Esophagus muscularis mucosa (tissue), 4 donors: ENCODE data around the gene UGT3A2. TPM values are rescaled to one million over a fixed set of nuclear protein-coding genes. Genes with fewer than 3 reads are reported as not detected.
"Not testable (repeated sequence)": the region's sequence is repeated elsewhere in the genome, so short reads cannot be mapped to it uniquely, and the experiment has no call there.

ENCODE experiments used
- DNase-seq: peaks from one replicate; pipeline ENCODE4 v3.0.0-alpha.2; 2017; ENCODE audit errors: extremely low spot score
- H3K27ac ChIP-seq, 4 donors: fragments of 200-600 bp; sonication (generic); replicated peaks in 1 of 4; 1 replicate in 3 of 4; 2 replicates in 1 of 4; pipeline ENCODE4 v1.5.1; 2016 to 2019; ENCODE audit warnings: mild to moderate bottlenecking in 1 of 4
- H3K27me3 ChIP-seq, 4 donors: fragments of 200-600 bp; sonication (generic); one replicate each; pipeline versions ENCODE4 v1.5.1 to v1.6.0; 2016 to 2019
- H3K36me3 ChIP-seq, 4 donors: fragments of 200-600 bp; sonication (generic); one replicate each; pipeline ENCODE4 v1.5.1; 2016 to 2019
- H3K4me1 ChIP-seq, 4 donors: fragments of 200-600 bp; sonication (generic); one replicate each; pipeline ENCODE4 v1.5.1; 2016 to 2019
- H3K4me3 ChIP-seq, 4 donors: fragments of 200-600 bp; sonication (generic); 1 replicate in 2 of 4; 2 replicates in 2 of 4; pipeline ENCODE4 v1.5.1; 2016 to 2019; ENCODE audit warnings: mild to moderate bottlenecking in 4 of 4, moderate library complexity in 1 of 4
- H3K9me3 ChIP-seq, 4 donors: fragments of 200-600 bp; sonication (generic); 1 replicate in 3 of 4; 2 replicates in 1 of 4; pipeline ENCODE4 v1.5.1; 2016 to 2019
- EP300 ChIP-seq: sonication (generic); formaldehyde crosslinking; IDR thresholded peaks from one replicate; pipeline ENCODE4 v1.6.1; 2017; ENCODE audit warnings: antibody characterized with exemption
- POLR2A ChIP-seq: fragments of 450-650 bp; IDR thresholded peaks from one replicate; pipeline ENCODE4 v1.6.1; 2017; ENCODE audit warnings: antibody characterized with exemption, moderate library complexity, mild to moderate bottlenecking, low read depth
- POLR2AphosphoS5 ChIP-seq, 2 donors: sonication (generic); formaldehyde crosslinking; IDR thresholded peaks; one replicate each; pipeline ENCODE4 v1.6.1; 2017; ENCODE audit warnings: antibody characterized with exemption in 2 of 2
- WGBS: methylation state at CpG from one replicate; pipeline ENCODE4 v1.1.5; 2018; 5-methylcytosine and 5-hydroxymethylcytosine counted together
- intact Hi-C: fragments of 100-400 bp; cut with DNase I; formaldehyde crosslinking; loops from one replicate; pipeline ENCODE4 v1.15.1; 2023
- total RNA-seq, 4 donors: library from RNA; depleted of rRNA; stranded (reverse); fragments of >200 nt; gene quantifications; one replicate each; pipeline versions ENCODE4 v1.1.0 to v1.2.1, GENCODE V29; 2016
- TF ChIP-seq, protein P1 (sequence below), 3 experiments: fragments of 200-600 bp in 2 of 3; fragments of 450-650 bp in 1 of 3; sonication (generic) in 2 of 3; IDR thresholded peaks; one replicate each; pipeline ENCODE4 v1.5.1; 2017 to 2019; ENCODE audit warnings: antibody characterized with exemption in 3 of 3, mild to moderate bottlenecking in 2 of 3, moderate library complexity in 1 of 3

UGT3A2 gene
- total RNA-seq, 4 donors from 2014 or later, result not detected

DNA sequence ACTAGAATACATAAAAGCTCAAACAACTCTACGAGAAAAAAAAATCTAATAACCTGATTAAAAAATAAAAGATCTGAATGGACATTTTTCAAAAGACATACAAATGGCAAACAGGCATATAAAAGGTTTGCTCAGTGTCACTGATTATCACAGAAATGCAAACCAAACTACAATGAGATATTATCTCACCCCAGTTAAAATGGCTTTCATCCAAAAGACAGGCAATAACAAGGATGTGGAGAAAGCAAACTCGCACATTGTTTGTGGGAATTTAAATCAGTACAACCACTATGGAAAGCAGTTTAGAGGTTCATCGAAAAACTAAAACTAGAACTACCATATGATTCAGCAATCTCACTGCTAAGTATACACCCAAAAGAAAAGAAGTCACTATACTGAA, 20.8 kb downstream of the UGT3A2 start:
- Histone ChIP-seq H3K9me3 (no peaks in the 10 kb centered on the region), H3K36me3 (no peaks in the 10 kb centered on the region), H3K4me3 (no peak overlapping the region), H3K4me1 (no peaks in the 10 kb centered on the region), H3K27me3 (no peaks in the 10 kb centered on the region), H3K27ac (no peak overlapping the region)
- 71% methylated on average over 3 of the region's 3 CpGs for WGBS
- TF ChIP-seq POLR2AphosphoS5 (IDR thresholded peaks at IDR 0.05) (no peak), EP300 (no peak)
- TF ChIP-seq, protein P1, sequence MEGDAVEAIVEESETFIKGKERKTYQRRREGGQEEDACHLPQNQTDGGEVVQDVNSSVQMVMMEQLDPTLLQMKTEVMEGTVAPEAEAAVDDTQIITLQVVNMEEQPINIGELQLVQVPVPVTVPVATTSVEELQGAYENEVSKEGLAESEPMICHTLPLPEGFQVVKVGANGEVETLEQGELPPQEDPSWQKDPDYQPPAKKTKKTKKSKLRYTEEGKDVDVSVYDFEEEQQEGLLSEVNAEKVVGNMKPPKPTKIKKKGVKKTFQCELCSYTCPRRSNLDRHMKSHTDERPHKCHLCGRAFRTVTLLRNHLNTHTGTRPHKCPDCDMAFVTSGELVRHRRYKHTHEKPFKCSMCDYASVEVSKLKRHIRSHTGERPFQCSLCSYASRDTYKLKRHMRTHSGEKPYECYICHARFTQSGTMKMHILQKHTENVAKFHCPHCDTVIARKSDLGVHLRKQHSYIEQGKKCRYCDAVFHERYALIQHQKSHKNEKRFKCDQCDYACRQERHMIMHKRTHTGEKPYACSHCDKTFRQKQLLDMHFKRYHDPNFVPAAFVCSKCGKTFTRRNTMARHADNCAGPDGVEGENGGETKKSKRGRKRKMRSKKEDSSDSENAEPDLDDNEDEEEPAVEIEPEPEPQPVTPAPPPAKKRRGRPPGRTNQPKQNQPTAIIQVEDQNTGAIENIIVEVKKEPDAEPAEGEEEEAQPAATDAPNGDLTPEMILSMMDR (IDR thresholded peaks at IDR 0.05), result no peak
- intact Hi-C loops, result no loop called here
- DNase-seq, result no peak

DNA sequence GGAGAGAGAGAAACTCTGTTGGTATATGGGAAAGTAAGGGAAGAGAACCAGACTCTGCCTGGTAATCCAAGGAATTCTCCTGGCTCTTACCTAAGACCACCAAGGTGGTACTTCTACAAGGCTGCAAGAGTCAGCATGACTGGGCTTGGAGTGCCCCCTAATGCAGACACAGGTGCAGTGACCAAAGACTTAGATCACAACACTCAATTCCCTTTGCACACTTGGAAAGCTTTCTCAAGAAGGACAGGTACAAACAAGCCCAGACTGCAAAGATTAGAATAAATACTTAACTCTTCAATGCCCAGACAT, 25.2 kb downstream of the UGT3A2 start:
- Histone ChIP-seq H3K36me3 (no peaks in the 10 kb centered on the region), H3K4me3 (no peak overlapping the region), H3K27me3 (no peaks in the 10 kb centered on the region), H3K4me1 (no peaks in the 10 kb centered on the region), H3K27ac (no peak overlapping the region), H3K9me3 (no peaks in the 10 kb centered on the region)
- peak; percentile 42 for DNase-seq
- intact Hi-C loops, result no loop called here
- no peak for TF ChIP-seq EP300
- TF ChIP-seq, protein P1 (IDR thresholded peaks at IDR 0.05), result no peak
- no peak for TF ChIP-seq POLR2A
- TF ChIP-seq POLR2AphosphoS5 (IDR thresholded peaks at IDR 0.05), result no peak

DNA sequence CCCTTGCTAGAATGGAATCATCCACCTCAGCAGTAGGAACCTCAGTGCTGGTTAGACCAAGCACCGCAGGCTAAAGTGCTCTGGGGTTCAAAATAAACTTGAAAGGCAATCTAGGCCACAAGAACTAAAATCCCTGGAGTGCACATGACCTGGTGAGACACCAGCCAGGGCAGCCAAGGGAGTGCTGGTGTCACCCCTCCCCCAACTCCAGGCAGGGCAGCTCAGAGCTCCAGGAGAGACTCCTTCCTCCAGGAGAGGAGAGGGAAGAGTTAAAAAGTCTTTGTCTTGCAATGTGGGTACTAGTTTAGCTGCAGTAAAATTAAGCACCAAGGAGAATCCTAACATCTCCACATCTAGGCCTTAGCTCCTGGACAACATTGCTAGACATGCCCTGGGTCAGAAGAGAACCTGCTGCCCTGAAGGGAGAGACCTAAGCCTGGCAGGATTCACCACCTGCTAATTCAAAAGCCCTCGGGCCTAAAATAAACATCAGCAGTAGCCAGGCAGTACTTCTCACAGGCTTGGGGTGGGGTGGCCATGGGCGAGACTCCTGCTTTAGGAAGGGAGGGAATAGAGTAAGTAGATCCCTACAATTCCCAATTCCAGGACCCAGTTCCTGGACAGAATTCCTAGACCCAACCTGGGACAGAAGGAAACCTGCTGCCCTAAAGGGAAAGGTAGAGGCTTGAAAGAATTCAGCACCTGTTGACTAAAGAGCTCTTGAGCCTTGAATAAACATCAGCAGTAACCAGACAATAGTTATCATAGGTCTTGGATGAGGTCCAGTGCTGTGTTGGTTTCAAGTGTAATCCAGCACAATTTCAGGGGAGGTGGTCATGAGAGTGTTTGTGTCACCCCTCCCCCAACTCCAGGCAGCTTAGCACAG, 25.8 kb downstream of the UGT3A2 start:
- H3K9me3 ChIP-seq, result no peaks in the 10 kb centered on the region
- 72% methylated on average over 2 of the region's 3 CpGs for WGBS
- intact Hi-C loops, result no loop called here

DNA sequence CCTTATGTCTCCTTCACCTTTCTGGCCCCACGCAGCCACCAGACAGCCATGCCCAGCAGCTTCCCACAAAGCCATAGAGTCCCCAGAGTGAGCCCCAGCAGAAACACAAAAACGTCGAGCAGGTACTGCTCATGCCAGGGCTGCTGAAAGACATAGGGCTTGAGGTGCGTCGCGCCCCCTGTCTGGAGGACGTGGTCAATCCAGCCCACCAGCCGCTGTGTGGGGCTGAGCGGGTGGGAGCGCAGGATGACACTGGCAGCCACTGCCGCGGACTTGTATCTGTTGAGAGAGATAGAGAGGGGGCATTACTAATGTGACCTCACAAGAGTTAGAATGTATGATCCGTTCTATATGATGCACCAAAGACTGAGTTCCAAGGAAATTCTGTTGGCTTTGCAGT, 31.0 kb downstream of the UGT3A2 start:
- TF ChIP-seq EP300, result no peak
- no peak for TF ChIP-seq POLR2AphosphoS5 (IDR thresholded peaks at IDR 0.05)
- TF ChIP-seq POLR2A, result no peak
- TF ChIP-seq, protein P1 (IDR thresholded peaks at IDR 0.05), result no peak
- no peaks in the 10 kb centered on the region for H3K9me3 ChIP-seq
- 91% methylated on average over 12 of the region's 13 CpGs for WGBS
- no peak overlapping the region for H3K27ac ChIP-seq
- H3K27me3 ChIP-seq, result no peaks in the 10 kb centered on the region
- intact Hi-C loops, result no loop called here
- H3K36me3 ChIP-seq, result no peaks in the 10 kb centered on the region
- H3K4me3 ChIP-seq, result no peak overlapping the region
- DNase-seq, result peak; percentile 82
- no peaks in the 10 kb centered on the region for H3K4me1 ChIP-seq

More for the DNA sequence above, 25.8 kb downstream of the UGT3A2 start:
- TF ChIP-seq EP300 (no peak), POLR2AphosphoS5 (IDR thresholded peaks at IDR 0.05) (no peak), POLR2A (no peak)
- TF ChIP-seq, protein P1 (IDR thresholded peaks at IDR 0.05), result no peak
- no peaks in the 10 kb centered on the region for H3K36me3 ChIP-seq
- H3K4me3 ChIP-seq, result no peak overlapping the region
- DNase-seq, result peak; percentile 55
- H3K4me1 ChIP-seq, result no peaks in the 10 kb centered on the region
- H3K27me3 ChIP-seq, result no peaks in the 10 kb centered on the region
- no peak overlapping the region for H3K27ac ChIP-seq

DNA sequence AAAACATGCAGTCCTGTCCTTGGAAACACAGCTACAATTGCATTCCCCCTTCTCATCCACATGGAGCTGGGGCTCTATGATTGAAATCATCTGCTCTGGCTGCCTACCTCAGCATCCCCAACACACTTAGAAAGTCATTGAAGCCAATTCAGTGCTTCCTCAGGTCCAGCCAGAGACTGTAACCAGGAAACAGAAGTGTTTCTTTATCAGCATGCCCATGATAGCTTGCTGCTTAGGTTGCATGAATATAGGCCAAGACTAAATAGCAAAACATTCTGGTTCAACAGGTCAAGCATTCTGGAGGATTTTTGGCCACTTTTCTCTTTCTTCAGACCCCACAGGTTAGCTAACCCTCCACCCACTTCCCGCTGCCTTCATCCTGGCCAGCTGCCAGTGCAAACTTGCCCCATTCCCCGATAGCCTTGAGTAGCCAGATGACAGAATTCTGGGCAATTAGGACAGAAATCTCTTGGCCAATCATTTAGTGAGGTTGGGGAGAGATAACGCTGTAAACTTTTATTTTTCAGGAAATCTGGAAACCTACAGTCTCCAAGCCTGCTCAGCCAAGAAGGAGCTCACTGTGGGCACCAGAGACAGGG, 32.0 kb downstream of the UGT3A2 start:
- WGBS, result 61% methylated on average over 3 of the region's 3 CpGs
- H3K4me3 ChIP-seq, H3K27me3 ChIP-seq, H3K27ac ChIP-seq, intact Hi-C loops, H3K4me1 ChIP-seq, H3K36me3 ChIP-seq, H3K9me3 ChIP-seq: not testable (repeated sequence)
- DNase-seq, result peak; percentile 80
